ENCODE measurements around the gene TET3. TPM values are rescaled to one million over a fixed set of nuclear protein-coding genes. Genes with fewer than 3 reads are reported as not detected.

The TET3 gene
- total and polyA plus RNA-seq, 2 of the 8 experiments (the other 6 are each of a cell fraction or from before 2014, with no cell fraction given), result 4.5 to 21.1 TPM

DNA sequence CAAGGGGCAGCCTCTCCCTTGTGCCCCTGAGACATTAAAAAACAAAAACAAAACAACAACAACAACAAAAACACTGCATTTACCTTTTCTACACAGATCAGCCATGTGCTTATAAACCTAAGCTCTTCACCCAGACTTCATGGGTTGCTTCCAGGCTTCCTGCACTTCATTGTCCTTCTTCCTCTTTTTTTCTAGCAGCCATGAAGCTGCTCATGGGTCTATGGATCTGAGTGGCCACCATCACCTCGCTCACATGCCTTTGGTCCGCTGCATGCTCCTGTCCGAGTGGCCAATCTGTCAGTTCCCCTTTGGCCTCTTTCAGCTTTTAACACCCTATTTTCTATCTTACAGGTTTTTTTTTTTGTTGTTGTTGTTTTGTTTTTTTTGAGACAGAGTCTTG is 9.0 kb upstream of the TET3 start:
- H3K9me3 ChIP-seq (ENCODE audit: insufficient read depth in 2 of 2, low read depth in 1 of 2, low read length in 1 of 2), result no peaks in the 10 kb centered on the region
- peaks cover 0 to 3% of the 10 kb centered on the region in 2 experiments for H4K20me1 ChIP-seq (replicated peaks in 1 of 2; ENCODE audit: control insufficient read depth in 1 of 2, insufficient read depth in 2 of 2, low read length in 2 of 2)
- TF ChIP-seq SP1 (IDR thresholded peaks at IDR 0.05; ENCODE audit: low read depth, low read length), result no peak
- H3K79me1 ChIP-seq (ENCODE audit: low read depth, low read length), result no peaks in the 10 kb centered on the region
- H3K18ac ChIP-seq (ENCODE audit: extremely low read depth, low read length), result no peak overlapping the region
- DNase-seq (ENCODE audit: low read depth in 1 of 2, low spot score in 2 of 2), result no peak
- H3K4ac ChIP-seq (replicated peaks; ENCODE audit: insufficient read length, low read depth, low read length), result no peak overlapping the region
- H3K36me3 ChIP-seq (ENCODE audit: control insufficient read depth in 2 of 4, insufficient read depth in 4 of 4, low read length in 3 of 4), result no peaks in the 10 kb centered on the region
- H3K23me2 ChIP-seq (ENCODE audit: low read depth, low read length), result no peaks in the 10 kb centered on the region
- peaks cover 0 to 14% (median 12%) of the 10 kb centered on the region in 4 experiments; a peak in 6 of 7 replicates for H3K27me3 ChIP-seq (replicated peaks in 1 of 4; ENCODE audit: control insufficient read depth in 3 of 4, extremely low read depth in 1 of 4, insufficient read depth in 3 of 4, low read length in 3 of 4)
- peaks cover 0 to 5% (median 2%) of the 10 kb centered on the region in 4 experiments; a peak in 3 of 7 replicates for H3K4me1 ChIP-seq (replicated peaks in 1 of 4; ENCODE audit: control insufficient read depth in 3 of 4, insufficient read depth in 4 of 4, low read length in 3 of 4)
- no peak overlapping the region for H3K27ac ChIP-seq (ENCODE audit: low read depth, low read length)
- CTCF ChIA-PET (ENCODE audit: partially characterized antibody), result interaction anchor here (0.5 to 1.4 kb wide), 5 partner anchors 10 to 308 kb away, joined by 3 to 5 read pairs (median 4); no protein-coding TSS in a partner anchor
- no peaks in the 10 kb centered on the region for H3K79me2 ChIP-seq (ENCODE audit: control insufficient read depth in 1 of 2, insufficient read depth in 2 of 2, low read length in 2 of 2)
- H2BK15ac ChIP-seq (ENCODE audit: low read length), result no peak overlapping the region
- no peak overlapping the region for H2AK5ac ChIP-seq (ENCODE audit: low read depth, low read length)
- no peak overlapping the region for H2BK20ac ChIP-seq (ENCODE audit: low read length)
- 75% methylated on average over 3 of the region's 3 CpGs; no CpG with 5 or more reads in 1 of the 2 experiments for WGBS, 2 experiments (ENCODE audit: extremely low coverage in 1 of 2, insufficient coverage in 1 of 2, insufficient read length in 1 of 2, insufficient replicate concordance in 2 of 2, low coverage in 1 of 2, low lambda C conversion rate in 2 of 2, missing lambda C conversion rate in 1 of 2)
- no peak overlapping the region for H2BK12ac ChIP-seq (ENCODE audit: low read depth, low read length)
- no peak overlapping the region for H3K23ac ChIP-seq (ENCODE audit: insufficient read length)
- POLR2A ChIA-PET (ENCODE audit: partially characterized antibody), result interaction anchor here (0.6 kb wide), 1 partner anchor 132 kb away, joined by 3 read pairs; no protein-coding TSS in a partner anchor
- no peak for FAIRE-seq
- H2BK5ac ChIP-seq (ENCODE audit: low read depth, low read length), result no peak overlapping the region
- no peak overlapping the region for H2AFZ ChIP-seq (ENCODE audit: low read length)
- H3K14ac ChIP-seq (ENCODE audit: insufficient read length), result no peak overlapping the region
- H3K56ac ChIP-seq (replicated peaks; ENCODE audit: insufficient read length, low read depth, low read length), result no peak overlapping the region
- H3K4me2 ChIP-seq (ENCODE audit: insufficient read depth in 1 of 2, low read depth in 2 of 2, low read length in 2 of 2), result no peak overlapping the region
- H3K9ac ChIP-seq (replicated peaks in 1 of 4; ENCODE audit: extremely low read depth in 1 of 4, low read depth in 3 of 4, low read length in 3 of 4), result no peak overlapping the region
- H3K4me3 ChIP-seq (ENCODE audit: extremely low read depth in 1 of 4, insufficient read depth in 2 of 4, low read depth in 3 of 4, low read length in 4 of 4), result no peak overlapping the region
- H4K8ac ChIP-seq (ENCODE audit: extremely low read depth, insufficient read depth, low read length), result no peak overlapping the region
- H4K91ac ChIP-seq (replicated peaks; ENCODE audit: insufficient read length, low read length), result no peak overlapping the region
- H2BK120ac ChIP-seq (replicated peaks; ENCODE audit: low read depth, low read length), result no peak overlapping the region
- no peak overlapping the region for H4K5ac ChIP-seq (ENCODE audit: insufficient read length, low read depth, low read length)

Data from H1 (cell line).